Activated CD4-positive, alpha-beta T cell treated with anti-CD3 and anti-CD28 coated beads for 1 hour (primary cell): ENCODE measurements around the gene KRTAP12-4.
"Not testable (repeated sequence)": the region's sequence is repeated elsewhere in the genome, so short reads cannot be mapped to it uniquely, and the experiment has no call there.

Source experiments
- DNase-seq: peaks from one replicate; pipeline ENCODE4 v3.0.0-alpha.2; 2020

KRTAP12-4 gene

DNA sequence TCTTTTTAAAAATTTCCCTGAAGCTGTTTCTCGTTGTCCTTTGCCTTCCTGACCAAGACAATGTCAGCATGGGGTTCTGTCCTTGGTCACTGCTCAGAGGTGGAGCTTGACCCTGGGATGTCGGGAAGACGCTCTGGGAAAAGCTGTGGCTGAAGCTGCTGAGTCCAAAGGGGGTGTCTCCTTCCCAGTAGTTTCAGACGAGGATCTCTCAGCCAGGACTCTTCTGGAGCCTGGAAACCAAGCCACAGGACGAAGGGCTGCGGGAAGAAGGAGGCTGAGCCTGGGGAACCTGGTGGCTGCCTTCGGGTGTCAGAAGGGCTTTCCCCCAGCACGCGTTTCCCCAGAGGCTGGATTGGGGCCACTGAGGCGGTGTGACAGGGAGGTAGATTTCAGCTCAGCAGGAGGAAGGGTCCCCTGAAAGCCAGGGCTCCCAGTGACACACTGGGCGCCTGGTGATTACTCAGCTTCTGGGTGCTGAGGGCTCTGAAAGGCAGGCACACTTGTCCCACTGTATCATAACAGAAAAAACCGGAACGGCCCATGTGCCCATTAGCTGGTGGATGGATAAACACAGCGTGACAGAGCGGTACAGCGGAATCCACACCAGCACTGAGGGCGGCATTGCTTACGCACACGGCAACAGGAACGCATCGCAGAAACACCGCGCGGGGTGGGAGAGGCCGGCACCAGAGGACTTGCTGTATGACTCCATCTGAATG is 32.5 kb upstream of the KRTAP12-4 start:
- no peak for DNase-seq

- DNase-seq, result no peak
Observed at GRCh38 chr21:44686000-44686781, 31.7 kb upstream of the KRTAP12-4 start.

DNA sequence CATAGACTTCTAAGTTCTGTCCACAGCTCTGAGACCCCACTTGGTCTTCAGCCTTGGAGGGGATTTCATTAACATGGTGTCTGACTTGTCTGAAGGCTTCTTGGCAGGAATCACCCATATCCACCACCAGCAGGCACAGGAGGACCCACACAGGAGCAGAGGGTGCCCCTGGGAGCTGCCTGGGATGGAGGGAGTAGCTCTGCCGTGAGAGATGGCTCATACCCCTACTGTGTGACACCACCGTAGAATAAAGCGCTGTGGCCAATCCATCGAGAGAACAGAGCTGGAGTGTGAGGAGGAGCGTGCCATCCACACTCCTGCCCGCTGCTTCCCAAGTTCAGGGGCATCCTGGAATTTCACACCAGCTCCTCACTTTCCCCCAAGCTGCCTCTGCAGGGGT is 30.6 kb upstream of the KRTAP12-4 start:
- DNase-seq, result not testable (repeated sequence)

DNA sequence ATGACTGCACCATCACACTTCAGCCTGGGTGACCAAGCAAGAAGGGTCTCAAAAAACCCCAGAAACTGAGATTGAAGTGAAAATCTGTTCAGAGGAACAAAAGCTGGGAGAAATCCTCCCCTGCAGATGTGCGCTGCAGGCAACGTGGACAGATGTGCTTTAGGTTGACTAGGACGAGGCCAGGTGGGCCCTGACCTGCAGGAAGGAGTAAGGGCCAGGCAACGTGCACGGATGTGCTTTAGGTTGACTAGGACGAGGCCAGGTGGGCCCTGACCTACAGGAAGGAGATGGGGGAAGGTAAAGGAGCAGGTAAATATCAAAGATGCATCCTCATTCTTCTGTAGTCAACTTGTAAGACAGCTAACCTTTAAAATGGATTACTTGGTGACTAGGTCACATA is 30.0 kb upstream of the KRTAP12-4 start:
- DNase-seq, result no peak

GRCh38 chr21:44684077-44684476 is 29.6 kb upstream of the KRTAP12-4 start:
- no peak for DNase-seq

DNA sequence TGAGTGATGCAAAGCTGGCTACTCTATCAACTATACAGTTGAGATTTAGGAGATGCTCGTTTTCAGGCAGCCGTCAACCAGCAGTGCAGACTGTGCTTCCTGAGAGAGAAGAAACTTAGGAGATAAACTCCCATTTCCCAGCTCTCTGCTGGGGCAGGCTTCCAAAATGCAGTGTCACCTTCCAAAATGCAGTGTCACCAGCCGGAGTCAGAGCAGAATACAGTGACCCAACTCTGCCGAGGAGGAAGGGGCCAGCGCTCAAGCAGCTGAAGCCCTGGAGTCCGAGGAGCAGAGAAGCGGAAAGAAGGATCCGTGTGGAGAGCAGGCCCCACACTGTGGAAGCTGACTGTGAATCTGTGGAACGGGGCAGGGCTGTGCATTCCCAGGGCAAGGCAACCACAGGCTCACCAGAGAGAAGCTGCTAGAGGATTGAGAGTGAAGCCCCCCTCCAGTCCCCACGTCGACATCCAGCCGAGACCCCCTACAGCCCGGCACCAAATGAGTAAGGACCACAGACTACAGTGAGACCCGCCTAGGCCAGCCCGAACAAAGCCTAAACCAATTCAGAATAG is 28.2 kb upstream of the KRTAP12-4 start:
- DNase-seq, result no peak

GRCh38 chr21:44681861-44682579 is 27.6 kb upstream of the KRTAP12-4 start, which contains the start of gene KRTAP12-1:
Gene KRTAP12-1 (minus strand): TSS chr21:44682163. CDS start chr21:44682123, 40 bp downstream.
- DNase-seq, result no peak

- DNase-seq, result no peak
Observed at GRCh38 chr21:44681152-44681551, 26.7 kb upstream of the KRTAP12-4 start.

GRCh38 chr21:44677881-44678280 is 23.4 kb upstream of the KRTAP12-4 start:
- no peak for DNase-seq

DNA sequence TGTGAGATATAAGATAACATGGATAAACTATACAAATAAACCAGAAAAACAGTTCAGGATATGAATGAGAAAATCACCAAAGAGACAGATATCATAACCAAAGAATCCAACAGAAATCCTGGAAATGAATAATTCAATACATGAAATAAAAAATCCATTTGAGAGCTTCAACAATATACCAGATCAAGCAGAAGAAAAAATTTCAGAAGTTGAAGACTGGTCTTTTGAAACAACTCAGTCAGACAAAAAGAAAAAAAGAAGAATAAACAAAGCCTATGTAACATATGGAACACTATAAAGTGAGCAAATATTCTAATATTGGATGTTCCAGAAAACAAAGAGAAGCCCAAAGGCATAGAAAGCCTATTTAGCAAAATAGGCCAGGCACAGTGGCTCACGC is 17.5 kb upstream of the KRTAP12-4 start:
- DNase-seq, result no peak

GRCh38 chr21:44670642-44671432 is 16.4 kb upstream of the KRTAP12-4 start:
- no peak for DNase-seq

DNA sequence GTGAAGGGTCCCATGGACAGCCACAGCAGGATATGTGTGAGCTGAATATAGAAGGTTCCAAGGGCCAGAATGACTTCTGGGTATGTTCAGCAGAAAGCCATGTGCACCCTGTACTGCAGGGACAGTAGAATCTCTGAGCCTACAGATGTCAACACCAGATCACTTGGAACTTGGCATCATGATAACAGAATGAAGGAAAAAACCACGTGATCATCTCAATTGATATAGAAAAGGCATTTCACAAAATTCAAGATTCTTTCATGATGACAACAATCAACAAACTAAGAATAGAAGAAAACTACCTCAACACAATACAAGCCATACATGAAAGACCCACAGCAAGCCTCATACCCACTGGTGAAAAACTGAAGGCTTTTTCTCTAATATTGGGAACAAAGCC is 13.2 kb upstream of the KRTAP12-4 start:
- DNase-seq, result no peak

DNA sequence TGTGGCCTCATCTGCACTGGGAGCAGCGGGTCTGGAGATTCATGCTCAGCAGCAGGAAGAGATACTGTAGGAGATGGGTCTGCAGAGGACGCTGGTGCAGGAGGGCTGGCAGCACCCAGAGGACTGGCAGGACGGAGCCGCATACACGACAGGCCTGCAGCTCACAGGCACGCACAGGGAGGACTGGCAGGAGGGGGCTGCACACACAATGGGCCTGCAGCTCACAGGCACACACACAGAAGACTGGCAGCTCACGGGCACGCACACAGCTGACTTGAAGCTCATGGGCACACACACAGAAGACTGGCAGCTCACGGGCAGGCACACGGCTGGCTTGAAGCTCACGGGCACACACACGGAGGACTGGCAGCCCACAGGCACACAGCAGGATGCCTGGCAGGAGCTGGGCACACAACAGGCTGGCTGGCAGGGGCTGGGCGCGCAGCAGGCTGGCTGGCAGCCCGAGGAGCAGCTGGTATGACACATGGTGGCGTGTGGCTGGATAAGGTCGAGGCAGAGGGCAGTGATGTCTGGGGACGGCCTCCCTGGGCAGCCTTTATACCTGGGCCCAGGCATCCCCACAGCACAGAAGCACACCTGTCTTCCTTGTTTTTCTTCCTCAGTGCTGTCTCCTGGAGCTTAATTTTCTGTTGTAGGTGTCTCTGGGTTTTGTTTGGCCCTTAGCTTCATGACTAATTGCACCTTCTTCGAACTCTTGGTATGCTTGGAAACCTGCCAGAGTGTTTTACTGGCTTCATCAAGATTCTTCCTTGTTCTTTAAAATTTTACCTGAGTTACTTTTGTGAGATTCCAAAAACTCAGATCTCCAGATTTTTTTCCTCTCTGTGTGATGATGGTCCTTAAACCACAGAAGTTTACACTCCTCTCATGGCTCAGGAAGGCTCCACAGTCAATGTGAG is 12.2 kb upstream of the KRTAP12-4 start, which contains the start of gene KRTAP12-2:
Gene KRTAP12-2, minus strand, starts transcription at position 527 of the 920 bp plus-strand sequence. Its CDS starts 41 bp downstream, at position 486.
- no peak for DNase-seq

GRCh38 chr21:44664691-44665090 is 10.2 kb upstream of the KRTAP12-4 start:
- DNase-seq, result no peak

GRCh38 chr21:44661567-44661966 is 7.1 kb upstream of the KRTAP12-4 start:
- not testable (repeated sequence) for DNase-seq

DNA sequence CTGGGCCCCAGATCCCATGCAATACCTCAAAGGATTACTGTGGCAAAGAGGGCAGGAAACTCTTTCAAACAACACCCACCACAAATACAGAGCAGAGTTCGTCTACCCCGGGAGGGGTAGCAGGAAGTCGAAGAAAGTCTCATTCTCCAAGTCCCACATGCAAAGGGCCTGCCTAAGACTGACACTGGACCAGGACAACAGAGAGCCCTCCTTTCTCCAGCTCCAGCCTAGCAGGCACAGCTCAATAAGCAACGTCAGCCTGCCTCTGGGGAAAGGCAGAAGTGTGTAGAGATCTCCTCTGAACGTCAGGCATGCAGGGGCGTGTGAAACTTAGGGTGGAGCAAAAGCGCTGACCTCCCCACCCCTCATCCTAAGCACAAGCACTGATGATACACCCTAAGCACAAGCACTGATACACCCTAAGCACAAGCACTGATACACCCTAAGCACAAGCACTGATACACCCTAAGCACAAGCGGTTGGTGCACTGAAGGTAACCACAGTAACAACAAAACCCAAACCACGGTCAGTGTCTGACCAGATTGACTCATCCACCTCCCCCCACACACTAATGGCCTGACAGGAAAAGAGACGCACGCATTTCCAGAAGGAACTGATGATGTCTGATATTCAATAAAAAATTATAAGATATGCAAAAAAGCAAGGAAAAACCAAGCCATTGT is 4.6 kb upstream of the KRTAP12-4 start:
- DNase-seq, result no peak

DNA sequence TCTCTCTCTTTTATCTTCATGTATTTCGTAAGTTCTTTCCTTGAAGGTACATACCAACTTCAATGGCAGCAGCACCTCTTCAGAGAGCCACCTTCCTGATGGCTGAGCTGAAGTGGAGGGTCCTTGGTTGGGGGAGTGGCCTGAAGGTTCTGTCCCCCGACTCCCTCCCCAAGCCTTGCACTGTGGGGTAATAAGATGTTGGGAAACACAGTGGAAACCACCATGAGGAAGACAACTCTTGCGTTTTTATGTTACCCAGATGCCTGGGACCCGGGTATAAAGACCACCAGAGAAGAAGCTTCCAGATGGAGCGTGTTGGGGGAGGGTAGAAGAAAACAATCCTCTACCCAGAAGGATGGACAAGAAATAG is 4.1 kb upstream of the KRTAP12-4 start:
- DNase-seq, result no peak

GRCh38 chr21:44657635-44658540 is 3.4 kb upstream of the KRTAP12-4 start, which contains the start of gene KRTAP12-3:
Gene KRTAP12-3 (plus strand): TSS chr21:44657932. CDS start chr21:44657980, 48 bp downstream.
- no peak for DNase-seq

DNA sequence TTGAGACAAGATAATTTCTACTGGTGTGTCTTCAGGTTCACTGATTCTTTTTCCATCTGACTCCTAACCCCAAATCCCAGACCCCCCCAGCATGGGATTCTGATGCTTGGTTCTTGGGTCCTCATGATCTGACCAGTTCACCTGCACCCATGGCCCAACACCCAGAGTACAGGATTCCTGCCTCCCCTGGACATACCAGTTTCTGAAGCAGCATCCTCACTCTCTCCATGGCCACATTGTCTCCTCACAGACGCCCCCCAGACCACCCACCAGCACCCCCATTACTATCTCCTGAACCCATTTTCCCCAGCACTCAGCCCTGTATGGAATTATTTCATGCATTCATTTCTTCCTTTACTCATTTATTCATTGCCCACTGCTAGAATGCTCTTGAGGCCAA is 2.4 kb upstream of the KRTAP12-4 start:
- DNase-seq, result no peak
